DMS79 (cell line): ENCODE measurements around the gene RNPEPL1.
A peak's percentile ranks its signal among the peaks of the same experiment; 100 is the strongest.

ENCODE experiments used
- DNase-seq: peaks from one replicate; lab custom pipeline; 2025; lab: John Stamatoyannopoulos, UW

The RNPEPL1 gene

GRCh38 chr2:240565333-240566202 is 2.7 kb upstream of the RNPEPL1 start:
- DNase-seq: peak; percentile 61

DNA sequence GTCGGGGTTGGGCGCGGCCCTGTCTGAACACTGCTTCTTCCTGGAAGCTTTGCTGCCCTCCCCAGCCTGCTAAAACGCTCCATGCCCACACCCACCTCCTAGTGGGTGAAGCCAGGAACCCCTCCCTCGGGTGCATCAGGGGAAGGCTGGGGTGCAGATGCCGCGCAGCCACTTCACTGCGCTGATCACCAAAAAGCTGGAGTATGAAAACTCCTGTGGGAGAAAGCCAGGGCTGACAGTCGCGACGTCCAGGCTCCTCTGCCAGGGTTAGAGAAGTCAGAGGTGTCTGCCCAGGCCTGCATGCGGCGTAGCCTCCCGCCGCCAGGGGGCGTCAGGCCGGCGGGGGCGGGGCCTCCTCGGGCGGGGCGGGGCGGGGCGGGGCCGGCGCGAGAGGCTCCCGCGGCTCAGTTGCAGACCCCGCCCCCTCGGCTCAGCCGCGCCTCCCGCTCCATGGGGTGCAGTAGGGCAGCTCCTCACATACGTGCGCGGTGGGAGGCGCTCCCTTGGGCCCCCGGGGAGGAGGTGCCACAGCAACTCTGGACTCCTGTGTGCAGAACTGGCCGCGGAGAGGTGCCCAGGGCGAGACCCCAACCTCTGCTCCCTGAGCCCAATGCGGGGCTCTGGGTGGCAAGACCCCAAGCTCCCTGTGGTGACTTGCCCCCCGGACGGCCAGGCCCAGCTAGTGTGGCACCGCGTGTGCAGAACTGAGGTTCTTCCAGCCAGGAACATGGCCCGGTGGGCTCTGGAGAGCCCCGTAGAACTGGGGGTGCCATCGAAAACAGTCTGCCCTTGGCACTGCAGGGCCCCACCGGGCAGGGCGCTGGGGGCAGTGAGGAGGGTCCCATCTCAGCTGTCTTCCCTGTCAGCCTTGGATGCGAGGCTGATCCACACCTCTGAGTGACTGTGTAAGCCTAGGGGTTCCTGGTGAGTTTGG is 1.8 kb upstream of the RNPEPL1 start:
- peak; percentile 59 for DNase-seq

GRCh38 chr2:240567137-240567871 is 980 bp upstream of the RNPEPL1 start:
- DNase-seq: no peak

GRCh38 chr2:240568678-240569522 is 616 bp downstream of the RNPEPL1 start:
- no peak for DNase-seq

- no peak for DNase-seq
Observed at GRCh38 chr2:240569523-240569997, 1.3 kb downstream of the RNPEPL1 start.

DNA sequence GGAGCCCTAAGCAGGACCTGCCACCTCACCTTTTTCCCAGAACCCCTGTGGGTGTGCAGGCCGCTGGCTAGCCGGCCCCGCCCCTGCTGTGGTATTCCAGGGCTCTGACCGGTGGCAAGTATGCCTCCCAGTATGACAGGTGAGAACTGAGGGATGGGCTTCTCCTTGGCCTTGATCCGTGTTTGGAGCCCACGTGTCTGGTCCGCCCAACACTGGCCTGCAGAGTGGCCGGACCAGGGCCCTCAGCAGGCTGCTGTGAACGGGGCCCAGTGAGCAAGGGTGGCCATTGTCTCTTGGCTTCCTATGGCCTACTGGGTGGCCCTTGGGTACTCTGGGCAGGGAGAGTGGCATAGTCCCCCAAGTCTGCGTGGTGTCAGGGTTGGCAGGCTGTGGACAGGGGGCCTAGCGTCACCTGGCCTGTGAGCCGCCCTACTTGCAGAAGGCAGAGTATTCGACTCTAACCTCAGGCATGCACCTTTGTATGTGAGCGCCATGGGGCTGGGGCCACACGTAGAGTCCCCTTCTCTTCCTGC is 1.8 kb downstream of the RNPEPL1 start:
- no peak for DNase-seq

DNA sequence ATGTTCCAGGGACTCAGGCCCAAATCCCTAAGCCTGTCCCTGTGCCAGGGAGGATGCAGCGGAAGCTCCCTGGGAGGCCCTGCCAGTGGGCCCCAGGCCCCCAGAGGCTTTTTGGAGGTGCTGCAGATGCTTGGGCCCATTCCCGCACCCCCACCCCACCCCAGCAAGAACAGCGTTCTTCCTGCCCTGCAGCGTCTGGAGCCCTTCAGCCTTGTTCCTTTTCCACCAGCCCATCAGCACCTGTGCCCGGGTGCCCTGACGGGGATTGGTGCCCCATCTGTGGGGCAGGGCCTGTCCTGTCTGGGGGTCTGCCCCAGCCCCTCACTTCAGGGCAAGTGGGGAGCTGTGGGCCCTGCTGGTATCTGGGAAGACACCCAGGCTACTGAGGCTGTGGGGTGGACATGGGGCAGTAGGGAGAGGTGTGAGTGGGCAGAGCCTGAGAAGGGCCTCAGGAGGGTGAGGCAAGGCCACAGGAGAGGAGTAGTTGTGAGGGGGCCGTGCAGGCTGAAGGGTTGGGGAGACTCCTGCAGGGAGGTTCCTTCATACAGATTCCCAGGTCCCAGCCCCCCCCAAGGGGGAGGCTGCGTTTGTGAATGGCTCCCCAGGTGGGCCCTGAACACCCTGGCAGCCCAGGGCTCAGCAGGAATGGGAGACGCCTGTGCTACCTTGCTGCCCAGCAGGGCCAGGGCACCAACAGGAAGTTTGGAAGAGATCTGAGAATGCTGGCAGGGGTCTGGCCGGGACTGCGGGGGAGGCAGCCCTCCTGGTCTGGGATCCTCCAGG is 2.4 kb downstream of the RNPEPL1 start:
- no peak for DNase-seq

DNA sequence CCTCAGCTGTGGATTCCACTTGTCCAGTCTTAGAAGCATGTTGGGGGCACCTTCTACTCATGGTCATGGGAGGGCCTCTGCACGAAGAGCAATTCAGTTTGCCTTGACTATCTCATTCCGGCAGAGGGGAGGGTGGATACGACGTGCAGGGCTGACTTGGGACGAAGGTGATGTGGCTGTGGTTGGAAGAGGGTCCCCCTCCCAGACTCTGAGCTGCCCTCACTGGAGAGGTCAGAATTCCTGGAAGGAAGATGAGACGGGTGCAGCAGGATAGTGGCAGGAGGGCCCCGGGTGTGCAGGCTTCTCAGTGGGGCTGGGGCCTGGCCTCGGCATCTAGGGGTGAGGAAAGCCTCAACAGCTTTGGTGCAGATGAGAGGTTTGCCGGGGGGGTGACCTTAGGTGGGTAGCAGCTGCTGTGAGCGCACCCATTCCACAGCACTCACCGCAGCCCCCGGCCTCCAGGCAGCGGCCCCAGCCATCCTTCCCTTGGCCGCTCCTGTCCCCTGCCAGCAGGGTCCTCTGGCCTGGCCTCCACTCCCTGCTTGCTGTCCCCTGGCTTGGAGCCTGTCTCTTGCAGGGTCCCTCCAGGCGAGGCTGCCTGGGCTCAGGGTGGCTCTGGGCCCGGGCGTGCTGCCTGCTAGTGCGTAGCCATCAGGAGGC is 3.2 kb downstream of the RNPEPL1 start:
- DNase-seq: no peak

DNA sequence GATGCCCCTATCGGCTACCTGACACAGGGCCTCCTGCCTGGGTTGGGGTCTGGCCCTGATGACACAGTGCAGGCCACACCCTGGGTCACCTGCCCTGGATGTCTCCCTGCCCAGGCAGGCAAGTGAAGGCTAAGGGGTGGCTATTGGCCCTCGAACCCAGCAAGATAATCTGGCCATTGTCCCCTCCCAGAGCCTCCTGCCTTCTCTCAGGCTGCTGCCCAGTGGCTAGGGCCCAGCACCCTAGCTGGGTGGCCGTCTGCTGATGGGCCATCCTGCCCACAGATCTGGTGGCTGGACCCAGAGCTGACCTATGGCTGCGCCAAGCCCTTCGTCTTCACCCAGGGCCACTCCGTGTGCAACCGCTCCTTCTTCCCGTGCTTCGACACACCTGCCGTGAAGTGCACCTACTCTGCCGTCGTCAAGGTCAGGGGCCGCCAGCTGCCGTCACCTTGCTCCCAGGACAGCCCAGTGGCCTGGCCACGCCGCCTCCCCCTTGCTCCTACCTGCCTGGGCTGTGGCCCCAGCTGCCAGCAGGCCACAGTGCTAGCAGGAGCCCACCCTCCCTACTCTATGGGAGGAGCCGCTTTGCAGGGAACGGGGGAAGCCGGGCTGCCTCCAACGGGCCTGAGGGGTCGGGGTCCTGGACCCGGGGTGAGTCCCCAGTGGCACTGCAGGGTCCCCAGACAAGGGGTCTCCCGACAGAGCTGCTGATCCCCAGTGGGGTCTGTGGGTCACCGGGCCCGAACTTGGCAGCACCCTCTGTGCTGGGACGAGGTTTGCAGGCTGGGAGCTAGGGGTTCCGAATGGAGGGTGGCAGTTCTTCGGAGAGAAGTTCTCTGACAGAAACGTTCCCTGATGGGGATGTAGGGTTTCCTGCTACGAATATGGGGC is 4.1 kb downstream of the RNPEPL1 start:
- no peak for DNase-seq

GRCh38 chr2:240573071-240573515 is 4.8 kb downstream of the RNPEPL1 start:
- no peak for DNase-seq

- no peak for DNase-seq
Observed at GRCh38 chr2:240573516-240574385, 5.5 kb downstream of the RNPEPL1 start.

- DNase-seq: no peak
Observed at GRCh38 chr2:240574386-240575100, 6.3 kb downstream of the RNPEPL1 start.

DNA sequence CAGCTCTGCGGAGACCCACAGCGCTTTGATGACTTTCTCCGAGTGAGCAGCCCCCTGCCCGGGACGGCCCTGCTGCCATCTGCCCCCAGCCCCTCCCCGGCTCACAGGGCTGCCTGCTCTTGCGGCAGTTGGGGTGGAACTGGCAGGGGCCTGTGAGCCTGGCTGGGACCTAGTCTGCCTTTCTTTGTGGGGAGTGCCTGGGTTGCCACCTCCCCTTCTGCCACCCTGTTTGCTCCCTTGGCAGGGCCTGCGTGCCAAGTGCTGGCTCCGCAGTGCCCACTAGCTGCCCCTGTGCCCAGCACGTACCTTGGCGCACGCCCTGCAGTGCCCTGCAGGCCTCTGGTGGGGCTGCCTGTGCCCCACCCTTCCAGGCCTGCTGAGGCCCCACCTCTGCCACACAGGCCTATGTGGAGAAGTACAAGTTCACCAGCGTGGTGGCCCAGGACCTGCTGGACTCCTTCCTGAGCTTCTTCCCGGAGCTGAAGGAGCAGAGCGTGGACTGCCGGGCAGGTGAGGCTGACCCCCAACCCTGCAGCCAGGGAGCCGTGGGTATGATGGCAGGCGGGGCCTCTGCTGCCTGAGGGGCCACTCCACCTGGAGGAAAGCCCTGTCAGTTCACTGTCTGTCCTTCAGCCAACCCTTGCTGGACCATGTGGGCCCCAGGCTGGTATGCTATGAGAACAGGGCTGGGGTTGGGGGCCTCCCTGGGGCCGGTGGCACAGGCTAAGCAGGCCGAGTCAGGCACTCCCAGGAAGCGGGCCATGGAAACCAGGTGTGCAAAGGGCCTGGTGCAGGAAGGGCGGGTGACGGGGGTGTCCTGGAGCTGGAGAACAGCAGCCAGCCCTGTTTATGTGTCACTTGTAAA is 7.0 kb downstream of the RNPEPL1 start:
- no peak for DNase-seq

DNA sequence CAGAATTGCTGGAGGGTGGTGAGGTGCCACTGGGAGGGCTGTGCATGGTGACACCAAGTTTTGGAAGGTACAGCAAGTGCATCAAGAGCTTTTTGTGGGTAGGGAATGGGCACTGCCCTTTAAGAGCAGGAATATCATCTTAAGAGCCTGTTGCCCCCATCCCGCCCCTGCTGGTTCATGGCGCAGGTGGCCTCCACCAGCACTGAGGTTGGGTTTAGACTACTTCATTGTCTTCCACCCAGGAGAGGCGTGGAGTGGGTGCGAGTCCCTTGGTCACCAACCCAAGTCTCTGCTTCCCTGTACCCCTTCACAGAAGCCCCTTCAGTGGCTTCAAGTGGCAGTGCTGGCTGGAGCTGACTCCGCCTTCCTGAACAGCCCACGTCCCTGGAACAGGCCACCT is 7.8 kb downstream of the RNPEPL1 start:
- no peak for DNase-seq

- DNase-seq: no peak
Observed at GRCh38 chr2:240576436-240577205, 8.3 kb downstream of the RNPEPL1 start.
